NCI-H2081 (cell line): ENCODE data around the gene APOA4.

Experiments used
- DNase-seq, 2 experiments: peaks; one replicate each; lab custom pipeline; 2025; lab: John Stamatoyannopoulos, UW

The APOA4 gene

GRCh38 chr11:116830184-116830912 is 7.2 kb upstream of the APOA4 start:
- no peak for DNase-seq

GRCh38 chr11:116829525-116830183 is 6.5 kb upstream of the APOA4 start, which contains the start of gene APOC3:
Gene APOC3, plus strand, starts transcription at chr11:116829907. Its CDS starts 676 bp downstream, at chr11:116830583.
- DNase-seq = no peak

- DNase-seq = no peak
Measured at GRCh38 chr11:116828632-116829524, 5.8 kb upstream of the APOA4 start.

GRCh38 chr11:116827461-116827860 is 4.4 kb upstream of the APOA4 start:
- DNase-seq = no peak

- no peak for DNase-seq
Measured at GRCh38 chr11:116826751-116827431, 3.8 kb upstream of the APOA4 start.

- no peak for DNase-seq
Measured at GRCh38 chr11:116825854-116826750, 3.0 kb upstream of the APOA4 start.

- DNase-seq = no peak
Measured at GRCh38 chr11:116825434-116825833, 2.3 kb upstream of the APOA4 start.

- DNase-seq = no peak
Measured at GRCh38 chr11:116822575-116822974, 529 bp downstream of the APOA4 start.

- no peak for DNase-seq
Measured at GRCh38 chr11:116821050-116821918, 1.8 kb downstream of the APOA4 start.

- DNase-seq = no peak
Measured at GRCh38 chr11:116819049-116819448, 4.1 kb downstream of the APOA4 start.

GRCh38 chr11:116814502-116814901 is 8.6 kb downstream of the APOA4 start:
- no peak for DNase-seq

GRCh38 chr11:116813781-116814471 is 9.2 kb downstream of the APOA4 start:
- DNase-seq = no peak

GRCh38 chr11:116813170-116813569 is 9.9 kb downstream of the APOA4 start:
- no peak for DNase-seq

GRCh38 chr11:116812109-116812508 is 11.0 kb downstream of the APOA4 start:
- DNase-seq = no peak

- no peak for DNase-seq
Measured at GRCh38 chr11:116811194-116811593, 11.9 kb downstream of the APOA4 start.

GRCh38 chr11:116808262-116809175 is 14.6 kb downstream of the APOA4 start:
- DNase-seq = no peak

GRCh38 chr11:116807601-116808261 is 15.4 kb downstream of the APOA4 start:
- DNase-seq = no peak

- no peak for DNase-seq
Measured at GRCh38 chr11:116804001-116804400, 19.1 kb downstream of the APOA4 start.
